HL-60 (cell line): Measurements from ENCODE around the gene KRTAP2-1.
"Not testable (repeated sequence)": the region's sequence is repeated elsewhere in the genome, so short reads cannot be mapped to it uniquely, and the experiment has no call there.

Experiments used
- GABPA ChIP-seq: IDR thresholded peaks from 2 replicates; pipeline ENCODE4 v1.6.1; 2012; ENCODE audit warnings: low read depth
- POLR2AphosphoS5 ChIP-seq: IDR thresholded peaks from 2 replicates; pipeline ENCODE4 v1.6.1; 2012; ENCODE audit warnings: low read depth
- SPI1 ChIP-seq: IDR thresholded peaks from 2 replicates; pipeline ENCODE4 v1.6.1; 2012; ENCODE audit warnings: low read depth, mild to moderate bottlenecking, borderline replicate concordance
- TF ChIP-seq, protein P1 (sequence below): IDR thresholded peaks from one replicate; pipeline ENCODE4 v1.5.1; 2011; ENCODE audit warnings: low read length, control low read depth, inconsistent platforms; ENCODE audit not compliant: insufficient read depth
- TF ChIP-seq, protein P2 (sequence below): IDR thresholded peaks from 2 replicates; pipeline ENCODE4 v1.6.1; 2012; ENCODE audit warnings: low read depth; ENCODE audit not compliant: insufficient replicate concordance

DNA sequence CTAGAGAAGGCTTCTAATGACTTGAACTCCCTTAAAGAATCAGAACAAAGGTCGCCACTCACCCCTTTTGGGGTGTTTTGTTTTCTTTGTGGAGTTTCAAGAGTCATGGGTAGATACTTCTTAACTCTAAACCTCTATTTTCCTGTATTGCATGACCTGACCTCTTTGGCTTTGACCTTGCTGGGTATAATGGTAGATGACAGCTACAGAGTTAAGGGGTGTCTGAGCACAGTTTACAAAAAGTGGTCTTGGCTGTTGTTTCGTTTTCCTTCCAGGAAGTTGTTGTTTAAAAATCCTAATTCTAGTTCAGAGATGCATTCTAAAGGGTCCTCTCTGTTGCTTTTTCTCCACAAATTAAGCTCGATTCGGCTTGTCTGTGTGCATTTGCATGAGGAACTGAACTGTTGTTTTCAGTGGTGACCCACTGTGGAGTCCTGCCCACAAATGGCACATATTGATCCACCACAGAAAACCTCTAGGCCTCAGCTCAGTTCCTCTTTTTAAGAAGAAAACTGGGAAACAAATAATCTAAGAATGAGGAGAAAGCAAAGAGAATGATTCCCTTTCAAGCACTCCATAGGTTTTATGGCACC lies 41.7 kb upstream of the KRTAP2-1 start:
- TF ChIP-seq, protein P1, sequence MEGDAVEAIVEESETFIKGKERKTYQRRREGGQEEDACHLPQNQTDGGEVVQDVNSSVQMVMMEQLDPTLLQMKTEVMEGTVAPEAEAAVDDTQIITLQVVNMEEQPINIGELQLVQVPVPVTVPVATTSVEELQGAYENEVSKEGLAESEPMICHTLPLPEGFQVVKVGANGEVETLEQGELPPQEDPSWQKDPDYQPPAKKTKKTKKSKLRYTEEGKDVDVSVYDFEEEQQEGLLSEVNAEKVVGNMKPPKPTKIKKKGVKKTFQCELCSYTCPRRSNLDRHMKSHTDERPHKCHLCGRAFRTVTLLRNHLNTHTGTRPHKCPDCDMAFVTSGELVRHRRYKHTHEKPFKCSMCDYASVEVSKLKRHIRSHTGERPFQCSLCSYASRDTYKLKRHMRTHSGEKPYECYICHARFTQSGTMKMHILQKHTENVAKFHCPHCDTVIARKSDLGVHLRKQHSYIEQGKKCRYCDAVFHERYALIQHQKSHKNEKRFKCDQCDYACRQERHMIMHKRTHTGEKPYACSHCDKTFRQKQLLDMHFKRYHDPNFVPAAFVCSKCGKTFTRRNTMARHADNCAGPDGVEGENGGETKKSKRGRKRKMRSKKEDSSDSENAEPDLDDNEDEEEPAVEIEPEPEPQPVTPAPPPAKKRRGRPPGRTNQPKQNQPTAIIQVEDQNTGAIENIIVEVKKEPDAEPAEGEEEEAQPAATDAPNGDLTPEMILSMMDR: not testable (repeated sequence)
- not testable (repeated sequence) for TF ChIP-seq POLR2AphosphoS5, GABPA
- TF ChIP-seq, protein P2, sequence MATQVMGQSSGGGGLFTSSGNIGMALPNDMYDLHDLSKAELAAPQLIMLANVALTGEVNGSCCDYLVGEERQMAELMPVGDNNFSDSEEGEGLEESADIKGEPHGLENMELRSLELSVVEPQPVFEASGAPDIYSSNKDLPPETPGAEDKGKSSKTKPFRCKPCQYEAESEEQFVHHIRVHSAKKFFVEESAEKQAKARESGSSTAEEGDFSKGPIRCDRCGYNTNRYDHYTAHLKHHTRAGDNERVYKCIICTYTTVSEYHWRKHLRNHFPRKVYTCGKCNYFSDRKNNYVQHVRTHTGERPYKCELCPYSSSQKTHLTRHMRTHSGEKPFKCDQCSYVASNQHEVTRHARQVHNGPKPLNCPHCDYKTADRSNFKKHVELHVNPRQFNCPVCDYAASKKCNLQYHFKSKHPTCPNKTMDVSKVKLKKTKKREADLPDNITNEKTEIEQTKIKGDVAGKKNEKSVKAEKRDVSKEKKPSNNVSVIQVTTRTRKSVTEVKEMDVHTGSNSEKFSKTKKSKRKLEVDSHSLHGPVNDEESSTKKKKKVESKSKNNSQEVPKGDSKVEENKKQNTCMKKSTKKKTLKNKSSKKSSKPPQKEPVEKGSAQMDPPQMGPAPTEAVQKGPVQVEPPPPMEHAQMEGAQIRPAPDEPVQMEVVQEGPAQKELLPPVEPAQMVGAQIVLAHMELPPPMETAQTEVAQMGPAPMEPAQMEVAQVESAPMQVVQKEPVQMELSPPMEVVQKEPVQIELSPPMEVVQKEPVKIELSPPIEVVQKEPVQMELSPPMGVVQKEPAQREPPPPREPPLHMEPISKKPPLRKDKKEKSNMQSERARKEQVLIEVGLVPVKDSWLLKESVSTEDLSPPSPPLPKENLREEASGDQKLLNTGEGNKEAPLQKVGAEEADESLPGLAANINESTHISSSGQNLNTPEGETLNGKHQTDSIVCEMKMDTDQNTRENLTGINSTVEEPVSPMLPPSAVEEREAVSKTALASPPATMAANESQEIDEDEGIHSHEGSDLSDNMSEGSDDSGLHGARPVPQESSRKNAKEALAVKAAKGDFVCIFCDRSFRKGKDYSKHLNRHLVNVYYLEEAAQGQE: not testable (repeated sequence)
- peak; percentile 3; the same call in 1 of the 2 replicates for TF ChIP-seq SPI1
